Stimulated activated naive CD8-positive, alpha-beta T cell treated with anti-CD3 and anti-CD28 coated beads, Interleukin-15, amount 100 ng/mL, for 72 hours (primary cell): Measurements from ENCODE around the gene CDK7.
"Not testable (repeated sequence)": the region's sequence is repeated elsewhere in the genome, so short reads cannot be mapped to it uniquely, and the experiment has no call there.

Source experiments
- ATAC-seq: fragments of 150-1000 bp; cut with Tn5 transposase; 2 replicates; pipeline ENCODE4 v1.10.0; 2021; ENCODE audit warnings: mild to moderate bottlenecking, moderate library complexity
- DNase-seq, 2 donors: peaks; one replicate each; pipeline ENCODE4 v3.0.0; 2021 to 2022
- H3K27ac Mint-ChIP-seq, 2 donors: one replicate each; pipeline ENCODE4 v1.8.0; 2022; ENCODE audit warnings: mild to moderate bottlenecking in 2 of 2, mixed read lengths in 2 of 2, moderate library complexity in 2 of 2
- H3K27me3 Mint-ChIP-seq: one replicate; pipeline ENCODE4 v1.8.0; 2022; ENCODE audit warnings: mixed read lengths
- H3K4me1 Mint-ChIP-seq: one replicate; pipeline ENCODE4 v1.8.0; 2022; ENCODE audit warnings: mild to moderate bottlenecking, mixed read lengths
- H3K4me3 Mint-ChIP-seq, 2 donors: one replicate each; pipeline ENCODE4 v1.8.0; 2022; ENCODE audit warnings: mild to moderate bottlenecking in 2 of 2, mixed read lengths in 2 of 2, moderate library complexity in 1 of 2
- H3K9me3 Mint-ChIP-seq, 2 donors: one replicate each; pipeline ENCODE4 v1.8.0; 2022; ENCODE audit warnings: mixed read lengths in 2 of 2

CDK7 gene

GRCh38 chr5:69220833-69221232 is 13.9 kb upstream of the CDK7 start:
- not testable (repeated sequence) for H3K4me3 Mint-ChIP-seq, DNase-seq, H3K9me3 Mint-ChIP-seq, ATAC-seq, H3K27ac Mint-ChIP-seq, H3K27me3 Mint-ChIP-seq
- H3K4me1 Mint-ChIP-seq = peaks cover 20% of the 10 kb centered on the region

- Mint-ChIP-seq H3K4me1 (peaks cover 5% of the 10 kb centered on the region), H3K4me3 (no peak overlapping the region), H3K9me3 (no peaks in the 10 kb centered on the region), H3K27me3 (no peaks in the 10 kb centered on the region), H3K27ac (peak overlapping the region in 1 of 2 donors; percentile 75)
- no peak for DNase-seq
- ATAC-seq = no peak
Observed at GRCh38 chr5:69224520-69224919, 10.2 kb upstream of the CDK7 start.

- Mint-ChIP-seq H3K4me1 (no peaks in the 10 kb centered on the region), H3K27ac (no peak overlapping the region), H3K9me3 (no peaks in the 10 kb centered on the region), H3K27me3 (no peaks in the 10 kb centered on the region), H3K4me3 (no peak overlapping the region)
- DNase-seq (no peak), ATAC-seq (no peak)
Observed at GRCh38 chr5:69225860-69226259, 8.8 kb upstream of the CDK7 start.

- H3K9me3 Mint-ChIP-seq = no peaks in the 10 kb centered on the region
- no peak for ATAC-seq
- no peak for DNase-seq
- H3K27me3 Mint-ChIP-seq = no peaks in the 10 kb centered on the region
- H3K4me3 Mint-ChIP-seq = no peak overlapping the region
- H3K4me1 Mint-ChIP-seq = peaks cover 6% of the 10 kb centered on the region
- no peak overlapping the region for H3K27ac Mint-ChIP-seq
Observed at GRCh38 chr5:69230181-69230580, 4.5 kb upstream of the CDK7 start.

GRCh38 chr5:69231281-69231680 is 3.4 kb upstream of the CDK7 start:
- H3K9me3 Mint-ChIP-seq = no peaks in the 10 kb centered on the region
- no peak overlapping the region for H3K4me3 Mint-ChIP-seq
- H3K27ac Mint-ChIP-seq = no peak overlapping the region
- no peaks in the 10 kb centered on the region for H3K27me3 Mint-ChIP-seq
- DNase-seq (no peak), ATAC-seq (no peak)
- H3K4me1 Mint-ChIP-seq = peaks cover 14% of the 10 kb centered on the region

- no peak overlapping the region for H3K4me3 Mint-ChIP-seq
- no peaks in the 10 kb centered on the region for H3K27me3 Mint-ChIP-seq
- ATAC-seq (no peak), DNase-seq (no peak)
- H3K4me1 Mint-ChIP-seq = peaks cover 20% of the 10 kb centered on the region
- H3K27ac Mint-ChIP-seq = no peak overlapping the region
- no peaks in the 10 kb centered on the region for H3K9me3 Mint-ChIP-seq
Observed at GRCh38 chr5:69231851-69232250, 2.8 kb upstream of the CDK7 start.

- ATAC-seq, H3K9me3 Mint-ChIP-seq, H3K27me3 Mint-ChIP-seq, DNase-seq, H3K27ac Mint-ChIP-seq: not testable (repeated sequence)
- Mint-ChIP-seq H3K4me1 (peaks cover 53% of the 10 kb centered on the region), H3K4me3 (peak overlapping the region; percentile 75 to 77)
Observed at GRCh38 chr5:69236733-69237132, 2.0 kb downstream of the CDK7 start.

- Mint-ChIP-seq H3K4me1 (peaks cover 62% of the 10 kb centered on the region), H3K9me3 (no peaks in the 10 kb centered on the region)
Observed at GRCh38 chr5:69237877-69238276, 3.2 kb downstream of the CDK7 start.

GRCh38 chr5:69238760-69239251 is 4.1 kb downstream of the CDK7 start:
- Mint-ChIP-seq H3K27me3 (no peaks in the 10 kb centered on the region), H3K4me3 (no peak overlapping the region), H3K9me3 (no peaks in the 10 kb centered on the region), H3K4me1 (peaks cover 67% of the 10 kb centered on the region), H3K27ac (no peak overlapping the region)
- ATAC-seq (no peak), DNase-seq (no peak)

More at GRCh38 chr5:69237877-69238276, 3.2 kb downstream of the CDK7 start:
- ATAC-seq = no peak
- Mint-ChIP-seq H3K27me3 (no peaks in the 10 kb centered on the region), H3K4me3 (peak overlapping the region in 1 of 2 donors; percentile 14), H3K27ac (peak overlapping the region in 1 of 2 donors; percentile 37)
- DNase-seq = no peak

- no peak overlapping the region for H3K4me3 Mint-ChIP-seq
- DNase-seq (no peak), ATAC-seq (no peak)
- no peaks in the 10 kb centered on the region for H3K27me3 Mint-ChIP-seq
- H3K9me3 Mint-ChIP-seq = peaks cover 0 to 10% of the 10 kb centered on the region in 2 donors
- no peak overlapping the region for H3K27ac Mint-ChIP-seq
- peaks cover 66% of the 10 kb centered on the region for H3K4me1 Mint-ChIP-seq
Observed at GRCh38 chr5:69242215-69242927, 7.7 kb downstream of the CDK7 start.

- no peak for DNase-seq
- Mint-ChIP-seq H3K4me1 (peaks cover 48% of the 10 kb centered on the region), H3K27me3 (no peaks in the 10 kb centered on the region), H3K4me3 (no peak overlapping the region), H3K9me3 (peaks cover 0 to 17% of the 10 kb centered on the region in 2 donors), H3K27ac (no peak overlapping the region)
- no peak for ATAC-seq
Observed at GRCh38 chr5:69245031-69245430, 10.3 kb downstream of the CDK7 start.

GRCh38 chr5:69248019-69248418 is 13.3 kb downstream of the CDK7 start:
- DNase-seq (no peak), ATAC-seq (no peak)
- Mint-ChIP-seq H3K9me3 (peaks cover 0 to 17% of the 10 kb centered on the region in 2 donors), H3K4me3 (no peak overlapping the region), H3K27ac (no peak overlapping the region), H3K4me1 (peaks cover 39% of the 10 kb centered on the region), H3K27me3 (no peaks in the 10 kb centered on the region)

GRCh38 chr5:69250593-69250992 is 15.9 kb downstream of the CDK7 start:
- no peaks in the 10 kb centered on the region for H3K27me3 Mint-ChIP-seq
- H3K4me1 Mint-ChIP-seq = peaks cover 28% of the 10 kb centered on the region
- DNase-seq = no peak
- peaks cover 0 to 14% of the 10 kb centered on the region in 2 donors for H3K9me3 Mint-ChIP-seq
- no peak for ATAC-seq
- H3K27ac Mint-ChIP-seq = peak overlapping the region in 1 of 2 donors; percentile 92
- no peak overlapping the region for H3K4me3 Mint-ChIP-seq

- no peaks in the 10 kb centered on the region for H3K27me3 Mint-ChIP-seq
- H3K9me3 Mint-ChIP-seq = peaks cover 0 to 7% of the 10 kb centered on the region in 2 donors
- H3K4me3 Mint-ChIP-seq = no peak overlapping the region
- no peak for DNase-seq
- peak overlapping the region in 1 of 2 donors; percentile 57 for H3K27ac Mint-ChIP-seq
- H3K4me1 Mint-ChIP-seq = peaks cover 11% of the 10 kb centered on the region
- no peak for ATAC-seq
Observed at GRCh38 chr5:69252437-69252836, 17.8 kb downstream of the CDK7 start.

- not testable (repeated sequence) for H3K4me3 Mint-ChIP-seq, H3K9me3 Mint-ChIP-seq, H3K4me1 Mint-ChIP-seq, DNase-seq, ATAC-seq, H3K27ac Mint-ChIP-seq, H3K27me3 Mint-ChIP-seq
Observed at GRCh38 chr5:69255940-69256339, 21.3 kb downstream of the CDK7 start.

- ATAC-seq = no peak
- Mint-ChIP-seq H3K9me3 (no peaks in the 10 kb centered on the region), H3K27ac (no peak overlapping the region), H3K4me1 (no peaks in the 10 kb centered on the region), H3K27me3 (no peaks in the 10 kb centered on the region), H3K4me3 (no peak overlapping the region)
- no peak for DNase-seq
Observed at GRCh38 chr5:69257577-69257976, 22.9 kb downstream of the CDK7 start.

GRCh38 chr5:69261034-69261433 is 26.3 kb downstream of the CDK7 start:
- H3K27me3 Mint-ChIP-seq = no peaks in the 10 kb centered on the region
- ATAC-seq (no peak), DNase-seq (no peak)
- no peak overlapping the region for H3K4me3 Mint-ChIP-seq
- peak overlapping the region in 1 of 2 donors; percentile 48 for H3K27ac Mint-ChIP-seq
- H3K4me1 Mint-ChIP-seq = no peaks in the 10 kb centered on the region
- H3K9me3 Mint-ChIP-seq = no peaks in the 10 kb centered on the region
